ENCODE data around the gene PDE4B.

PDE4B gene

GRCh38 chr1:66248746-66249145 is 456.1 kb downstream of the PDE4B start:
- no peaks in the 10 kb centered on the region for H3K36me3 ChIP-seq (ENCODE audit: control insufficient read depth, insufficient read depth, low read length)
- DNase-seq (ENCODE audit: extremely low read depth, insufficient read length), result no peak
- H3K27me3 ChIP-seq (replicated peaks; ENCODE audit: control insufficient read depth, insufficient read depth, low read length), result no peaks in the 10 kb centered on the region
- H3K4me3 ChIP-seq (replicated peaks; ENCODE audit: low read depth, low read length), result no peak overlapping the region
- no peak for TF ChIP-seq CTCF (IDR thresholded peaks at IDR 0.05; ENCODE audit: insufficient read depth, low read length, poor library complexity, severe bottlenecking)

GRCh38 chr1:66250075-66250474 is 457.4 kb downstream of the PDE4B start:
- no peak overlapping the region for H3K4me3 ChIP-seq (replicated peaks; ENCODE audit: low read depth, low read length)
- DNase-seq (ENCODE audit: extremely low read depth, insufficient read length), result no peak
- no peak for TF ChIP-seq CTCF (IDR thresholded peaks at IDR 0.05; ENCODE audit: insufficient read depth, low read length, poor library complexity, severe bottlenecking)
- H3K27me3 ChIP-seq (replicated peaks; ENCODE audit: control insufficient read depth, insufficient read depth, low read length), result no peaks in the 10 kb centered on the region
- H3K36me3 ChIP-seq (ENCODE audit: control insufficient read depth, insufficient read depth, low read length), result no peaks in the 10 kb centered on the region

GRCh38 chr1:66250478-66250877 is 457.8 kb downstream of the PDE4B start:
- no peak for TF ChIP-seq CTCF (IDR thresholded peaks at IDR 0.05; ENCODE audit: insufficient read depth, low read length, poor library complexity, severe bottlenecking)
- Histone ChIP-seq H3K36me3 (ENCODE audit: control insufficient read depth, insufficient read depth, low read length) (no peaks in the 10 kb centered on the region), H3K27me3 (replicated peaks; ENCODE audit: control insufficient read depth, insufficient read depth, low read length) (no peaks in the 10 kb centered on the region), H3K4me3 (replicated peaks; ENCODE audit: low read depth, low read length) (no peak overlapping the region)
- no peak for DNase-seq (ENCODE audit: extremely low read depth, insufficient read length)

GRCh38 chr1:66251546-66251945 is 458.9 kb downstream of the PDE4B start:
- Histone ChIP-seq H3K36me3 (ENCODE audit: control insufficient read depth, insufficient read depth, low read length) (no peaks in the 10 kb centered on the region), H3K27me3 (replicated peaks; ENCODE audit: control insufficient read depth, insufficient read depth, low read length) (no peaks in the 10 kb centered on the region), H3K4me3 (replicated peaks; ENCODE audit: low read depth, low read length) (no peak overlapping the region)
- no peak for DNase-seq (ENCODE audit: extremely low read depth, insufficient read length)
- no peak for TF ChIP-seq CTCF (IDR thresholded peaks at IDR 0.05; ENCODE audit: insufficient read depth, low read length, poor library complexity, severe bottlenecking)

GRCh38 chr1:66253330-66253921 is 460.7 kb downstream of the PDE4B start:
- no peak for DNase-seq (ENCODE audit: extremely low read depth, insufficient read length)
- no peak overlapping the region for H3K4me3 ChIP-seq (replicated peaks; ENCODE audit: low read depth, low read length)
- TF ChIP-seq CTCF (IDR thresholded peaks at IDR 0.05; ENCODE audit: insufficient read depth, low read length, poor library complexity, severe bottlenecking), result peak; percentile 72
- no peaks in the 10 kb centered on the region for H3K27me3 ChIP-seq (replicated peaks; ENCODE audit: control insufficient read depth, insufficient read depth, low read length)
- H3K36me3 ChIP-seq (ENCODE audit: control insufficient read depth, insufficient read depth, low read length), result no peaks in the 10 kb centered on the region

GRCh38 chr1:66254785-66255184 is 462.1 kb downstream of the PDE4B start:
- DNase-seq (ENCODE audit: extremely low read depth, insufficient read length), result no peak
- H3K36me3 ChIP-seq (ENCODE audit: control insufficient read depth, insufficient read depth, low read length), result no peaks in the 10 kb centered on the region
- TF ChIP-seq CTCF (IDR thresholded peaks at IDR 0.05; ENCODE audit: insufficient read depth, low read length, poor library complexity, severe bottlenecking), result no peak
- no peak overlapping the region for H3K4me3 ChIP-seq (replicated peaks; ENCODE audit: low read depth, low read length)
- H3K27me3 ChIP-seq (replicated peaks; ENCODE audit: control insufficient read depth, insufficient read depth, low read length), result no peaks in the 10 kb centered on the region
